Breast epithelium (tissue), 4 donors: ENCODE data around the gene ISLR2. TPM values are rescaled to one million over a fixed set of nuclear protein-coding genes. Genes with fewer than 3 reads are reported as not detected.
A peak's percentile ranks its signal among the peaks of the same experiment; 100 is the strongest.

Experiments used
- DNase-seq, 2 donors: peaks; one replicate each; pipeline ENCODE4 v3.0.0-alpha.2; 2019; ENCODE audit warnings: low spot score in 2 of 2
- H3K27ac ChIP-seq, 2 donors: fragments of 200-600 bp; sonication (generic) in 1 of 2; one replicate each; pipeline ENCODE4 v1.5.1; 2016 to 2019; ENCODE audit warnings: mild to moderate bottlenecking in 1 of 2
- H3K27me3 ChIP-seq, 2 donors: fragments of 200-600 bp; sonication (generic) in 1 of 2; one replicate each; pipeline versions ENCODE4 v1.5.1 to v1.6.0; 2017 to 2019; ENCODE audit warnings: control low read depth in 1 of 2, mild to moderate bottlenecking in 1 of 2
- H3K36me3 ChIP-seq: fragments of 200-600 bp; one replicate; pipeline ENCODE4 v1.5.1; 2019
- H3K4me1 ChIP-seq, 2 donors: fragments of 200-600 bp; sonication (generic); one replicate each; pipeline ENCODE4 v1.5.1; 2016 to 2019; ENCODE audit warnings: control low read depth in 1 of 2
- H3K4me3 ChIP-seq, 3 donors: fragments of 200-600 bp; sonication (generic); 1 replicate in 2 of 3; 2 replicates in 1 of 3; pipeline ENCODE4 v1.5.1; 2016 to 2019; ENCODE audit warnings: mild to moderate bottlenecking in 3 of 3, moderate library complexity in 2 of 3
- H3K9me3 ChIP-seq, 2 donors: fragments of 200-600 bp; sonication (generic) in 1 of 2; one replicate each; pipeline ENCODE4 v1.5.1; 2016 to 2019; ENCODE audit warnings: control low read depth in 1 of 2
- POLR2A ChIP-seq: fragments of 450-650 bp; IDR thresholded peaks from one replicate; pipeline ENCODE4 v1.6.1; 2016; ENCODE audit warnings: antibody characterized with exemption, mild to moderate bottlenecking, moderate library complexity
- POLR2AphosphoS5 ChIP-seq, 3 donors: sonication (generic); formaldehyde crosslinking; IDR thresholded peaks; one replicate each; pipeline ENCODE4 v1.6.1; 2017; ENCODE audit warnings: antibody characterized with exemption in 3 of 3
- intact Hi-C: fragments of 100-400 bp; cut with DNase I; formaldehyde crosslinking; loops from one replicate; pipeline ENCODE4 v1.15.1; 2023; ENCODE audit warnings: low total_unique reads
- total RNA-seq, 3 donors: library from RNA; depleted of rRNA; stranded (reverse); fragments of >200 nt; gene quantifications; one replicate each; pipeline ENCODE4 v1.1.0, GENCODE V29; 2016
- TF ChIP-seq, protein P1 (sequence below), 3 donors: fragments of 450-650 bp; IDR thresholded peaks; one replicate each; pipeline ENCODE4 v1.5.1; 2016 to 2017; ENCODE audit warnings: antibody characterized with exemption in 3 of 3, mild to moderate bottlenecking in 3 of 3, moderate library complexity in 3 of 3

The ISLR2 gene
- total RNA-seq, 3 donors from 2014 or later: 0.48 to 0.88 TPM; not detected in 1

DNA sequence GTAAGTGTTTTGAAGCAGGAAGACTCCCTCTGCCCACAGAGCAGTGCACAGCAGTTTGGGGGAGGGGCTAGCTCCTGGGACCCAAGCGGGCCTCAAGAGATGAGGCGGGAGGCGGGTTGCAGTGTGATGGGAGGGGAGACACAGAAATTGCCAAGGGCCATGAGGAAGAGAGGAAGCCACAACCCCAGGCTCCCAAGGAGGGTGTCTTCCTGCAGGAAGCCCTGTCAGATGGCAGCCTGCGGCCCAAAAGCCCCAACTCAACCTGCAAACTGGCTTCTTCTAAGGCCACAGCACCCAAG, 7.3 kb upstream of the ISLR2 start:
- Histone ChIP-seq H3K27ac (no peak overlapping the region), H3K4me3 (no peak overlapping the region), H3K36me3 (no peaks in the 10 kb centered on the region), H3K4me1 (peaks cover 0 to 7% of the 10 kb centered on the region in 2 donors), H3K9me3 (no peaks in the 10 kb centered on the region), H3K27me3 (peaks cover 0 to 7% of the 10 kb centered on the region in 2 donors)
- intact Hi-C loops: no loop called here
- no peak for TF ChIP-seq POLR2AphosphoS5 (IDR thresholded peaks at IDR 0.05)
- TF ChIP-seq POLR2A: no peak
- TF ChIP-seq, protein P1, sequence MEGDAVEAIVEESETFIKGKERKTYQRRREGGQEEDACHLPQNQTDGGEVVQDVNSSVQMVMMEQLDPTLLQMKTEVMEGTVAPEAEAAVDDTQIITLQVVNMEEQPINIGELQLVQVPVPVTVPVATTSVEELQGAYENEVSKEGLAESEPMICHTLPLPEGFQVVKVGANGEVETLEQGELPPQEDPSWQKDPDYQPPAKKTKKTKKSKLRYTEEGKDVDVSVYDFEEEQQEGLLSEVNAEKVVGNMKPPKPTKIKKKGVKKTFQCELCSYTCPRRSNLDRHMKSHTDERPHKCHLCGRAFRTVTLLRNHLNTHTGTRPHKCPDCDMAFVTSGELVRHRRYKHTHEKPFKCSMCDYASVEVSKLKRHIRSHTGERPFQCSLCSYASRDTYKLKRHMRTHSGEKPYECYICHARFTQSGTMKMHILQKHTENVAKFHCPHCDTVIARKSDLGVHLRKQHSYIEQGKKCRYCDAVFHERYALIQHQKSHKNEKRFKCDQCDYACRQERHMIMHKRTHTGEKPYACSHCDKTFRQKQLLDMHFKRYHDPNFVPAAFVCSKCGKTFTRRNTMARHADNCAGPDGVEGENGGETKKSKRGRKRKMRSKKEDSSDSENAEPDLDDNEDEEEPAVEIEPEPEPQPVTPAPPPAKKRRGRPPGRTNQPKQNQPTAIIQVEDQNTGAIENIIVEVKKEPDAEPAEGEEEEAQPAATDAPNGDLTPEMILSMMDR (IDR thresholded peaks at IDR 0.05): no peak
- DNase-seq: no peak

GRCh38 chr15:74123658-74124057, 6.7 kb upstream of the ISLR2 start:
- H3K27me3 ChIP-seq: peaks cover 0 to 13% of the 10 kb centered on the region in 2 donors
- peaks cover 0 to 8% of the 10 kb centered on the region in 2 donors for H3K4me1 ChIP-seq
- H3K9me3 ChIP-seq: no peaks in the 10 kb centered on the region
- TF ChIP-seq, protein P1 (IDR thresholded peaks at IDR 0.05): no peak
- no peak for DNase-seq
- H3K27ac ChIP-seq: no peak overlapping the region
- H3K4me3 ChIP-seq: no peak overlapping the region
- no peaks in the 10 kb centered on the region for H3K36me3 ChIP-seq
- intact Hi-C loops: no loop called here

DNA sequence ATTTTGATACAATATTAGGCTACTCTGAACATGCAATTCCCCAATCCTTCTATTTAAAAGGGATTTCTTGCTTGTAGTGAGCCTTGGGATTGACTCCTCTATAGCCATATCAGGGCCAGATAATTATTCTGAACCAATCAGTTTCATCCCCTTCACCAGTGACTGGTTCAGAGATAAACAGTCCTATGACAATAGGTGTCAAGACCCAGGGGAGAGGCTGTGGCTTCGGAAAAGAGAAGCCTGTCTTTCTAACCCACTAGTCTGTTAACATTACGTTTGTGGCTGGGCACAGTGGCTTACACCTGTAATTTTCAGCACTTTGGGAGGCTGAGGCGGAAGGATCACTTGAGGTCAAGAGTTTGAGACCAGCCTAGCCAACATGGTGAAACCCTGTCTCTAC, 6.2 kb upstream of the ISLR2 start:
- Histone ChIP-seq H3K9me3 (no peaks in the 10 kb centered on the region), H3K36me3 (no peaks in the 10 kb centered on the region), H3K4me1 (peaks cover under 1 to 8% of the 10 kb centered on the region in 2 donors), H3K27ac (no peak overlapping the region), H3K4me3 (no peak overlapping the region), H3K27me3 (peaks cover 0 to 18% of the 10 kb centered on the region in 2 donors)
- intact Hi-C loops: no loop called here
- TF ChIP-seq, protein P1 (IDR thresholded peaks at IDR 0.05): no peak
- TF ChIP-seq POLR2A (no peak), POLR2AphosphoS5 (IDR thresholded peaks at IDR 0.05) (no peak)
- DNase-seq: no peak

DNA sequence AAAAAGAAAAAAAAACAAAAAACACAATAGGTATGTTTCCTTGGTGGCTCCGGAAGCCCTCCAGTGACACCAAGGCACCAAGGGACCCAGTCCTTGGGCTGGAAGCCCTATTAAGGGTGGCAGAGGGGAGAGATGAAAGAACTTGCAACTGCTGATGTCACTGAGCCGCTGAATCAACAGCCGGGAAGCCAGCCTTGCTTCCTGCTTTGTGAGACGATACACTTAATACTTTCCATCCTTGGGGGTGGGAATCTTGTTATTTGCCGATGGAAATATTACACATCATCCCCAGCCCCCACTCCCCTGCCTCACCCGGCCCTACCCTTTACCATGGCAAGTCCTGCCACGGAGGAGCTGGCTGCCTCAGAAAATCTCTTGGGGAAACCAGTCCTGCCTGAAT, 5.6 kb upstream of the ISLR2 start:
- intact Hi-C loops: loop anchor here (5.0 kb wide), 2 partner anchors 118 to 178 kb away; no protein-coding TSS in a partner anchor
- H3K4me3 ChIP-seq: no peak overlapping the region
- H3K27me3 ChIP-seq: peaks cover 0 to 24% of the 10 kb centered on the region in 2 donors

GRCh38 chr15:74127255-74127953, 3.0 kb upstream of the ISLR2 start:
- Histone ChIP-seq H3K4me3 (peak overlapping the region; percentile 31 to 66 (median 45)), H3K27me3 (peaks cover 3 to 49% of the 10 kb centered on the region in 2 donors), H3K27ac (peak overlapping the region in 1 of 2 donors; percentile 33), H3K36me3 (no peaks in the 10 kb centered on the region), H3K9me3 (peaks cover 0 to 1% of the 10 kb centered on the region in 2 donors), H3K4me1 (peaks cover 7 to 16% of the 10 kb centered on the region in 2 donors)
- TF ChIP-seq POLR2A (no peak), POLR2AphosphoS5 (IDR thresholded peaks at IDR 0.05) (peak in 1 of 3 donors; percentile 22)
- TF ChIP-seq, protein P1 (IDR thresholded peaks at IDR 0.05): peak; percentile 93 to 94 (median 93)
- intact Hi-C loops: loop anchor here (5.0 kb wide), 2 partner anchors 115 to 175 kb away; no protein-coding TSS in a partner anchor
- DNase-seq: peak; percentile 84 to 90

More for the DNA sequence above, 5.6 kb upstream of the ISLR2 start:
- H3K9me3 ChIP-seq: no peaks in the 10 kb centered on the region
- no peaks in the 10 kb centered on the region for H3K36me3 ChIP-seq
- H3K4me1 ChIP-seq: peaks cover 6 to 10% of the 10 kb centered on the region in 2 donors
- DNase-seq: no peak
- no peak overlapping the region for H3K27ac ChIP-seq
- TF ChIP-seq, protein P1 (IDR thresholded peaks at IDR 0.05): no peak
- TF ChIP-seq POLR2AphosphoS5 (IDR thresholded peaks at IDR 0.05): no peak
- no peak for TF ChIP-seq POLR2A
